Neural cell (in vitro differentiated cells): ENCODE data around the gene MYBPC2. TPM values are rescaled to one million over a fixed set of nuclear protein-coding genes. Genes with fewer than 3 reads are reported as not detected.
A peak's percentile ranks its signal among the peaks of the same experiment; 100 is the strongest.

ENCODE experiments used
- H2AFZ ChIP-seq: fragments of 200-600, 300-800 bp; sonication (generic), shearing (Covaris generic); 2 replicates; pipeline ENCODE4 v1.6.0; 2014; ENCODE audit warnings: low read depth, mild to moderate bottlenecking, antibody characterized with exemption, low read length, moderate library complexity
- H3F3A ChIP-seq: fragments of 200-600 bp; shearing (Covaris generic); 2 replicates; pipeline ENCODE4 v1.6.1; 2016; ENCODE audit warnings: mild to moderate bottlenecking, moderate library complexity, mixed read lengths, antibody characterized with exemption, low read length; ENCODE audit not compliant: insufficient read depth, poor library complexity, severe bottlenecking
- H3K27ac ChIP-seq: fragments of 200-600, 300-800 bp; sonication (generic), shearing (Covaris generic); 2 replicates; pipeline ENCODE4 v1.5.1; 2014; ENCODE audit warnings: mild to moderate bottlenecking, low read length, moderate library complexity
- H3K27me3 ChIP-seq: fragments of 300-800, 200-600 bp; sonication (generic), shearing (Covaris generic); 2 replicates; pipeline ENCODE4 v1.6.0; 2014; ENCODE audit warnings: mild to moderate bottlenecking, low read depth, low read length, moderate library complexity; ENCODE audit not compliant: insufficient read depth
- H3K36me3 ChIP-seq: fragments of 300-800, 200-600 bp; sonication (generic), shearing (Covaris generic); 2 replicates; pipeline ENCODE4 v1.5.1; 2014; ENCODE audit warnings: mild to moderate bottlenecking, antibody characterized with exemption, low read length, moderate library complexity; ENCODE audit not compliant: insufficient read depth
- H3K4me2 ChIP-seq: fragments of 300-800, 200-600 bp; sonication (generic), shearing (Covaris generic); 2 replicates; pipeline ENCODE4 v1.6.0; 2014; ENCODE audit warnings: mild to moderate bottlenecking, low read length
- H3K4me3 ChIP-seq: fragments of 300-800, 200-600 bp; sonication (generic), shearing (Covaris generic); 2 replicates; pipeline ENCODE4 v1.5.1; 2014; ENCODE audit warnings: mild to moderate bottlenecking, low read length, moderate library complexity
- H3K79me2 ChIP-seq: fragments of 200-600 bp; shearing (Covaris generic); replicated peaks from 2 replicates; pipeline ENCODE4 v1.6.0; 2014; ENCODE audit warnings: mild to moderate bottlenecking, low read length, moderate library complexity; ENCODE audit not compliant: insufficient read depth
- H3K9ac ChIP-seq: fragments of 300-800, 200-600 bp; sonication (generic), shearing (Covaris generic); 2 replicates; pipeline ENCODE4 v1.6.1; 2016; ENCODE audit warnings: mild to moderate bottlenecking, low read length, mixed read lengths
- H3K9me2 ChIP-seq: fragments of 200-600 bp; shearing (Covaris generic); 2 replicates; pipeline ENCODE4 v1.6.1; 2016; ENCODE audit warnings: mild to moderate bottlenecking, low read length, mixed read lengths; ENCODE audit not compliant: insufficient read depth
- H3K9me3 ChIP-seq: fragments of 200-600, 300-800 bp; sonication (generic), shearing (Covaris generic); 2 replicates; pipeline ENCODE4 v1.6.1; 2016; ENCODE audit warnings: mild to moderate bottlenecking, mixed run types, low read length, moderate library complexity, mixed read lengths
- H4K20me1 ChIP-seq: fragments of 200-600 bp; shearing (Covaris generic); 2 replicates; pipeline ENCODE4 v1.6.1; 2016; ENCODE audit warnings: mild to moderate bottlenecking, mixed run types; ENCODE audit not compliant: insufficient read depth
- CTCF ChIP-seq: fragments of 450-650 bp; IDR thresholded peaks from 2 replicates; pipeline ENCODE4 v1.5.1; 2014; ENCODE audit warnings: antibody characterized with exemption, mild to moderate bottlenecking, moderate library complexity; ENCODE audit not compliant: poor library complexity, severe bottlenecking
- EP300 ChIP-seq: fragments of 450-650 bp; conservative IDR thresholded peaks from 2 replicates; pipeline ENCODE4 v1.6.1; 2014; ENCODE audit warnings: antibody characterized with exemption, mild to moderate bottlenecking, moderate library complexity; ENCODE audit not compliant: poor library complexity, severe bottlenecking
- EZH2 ChIP-seq: fragments of 200-600, 300-800 bp; shearing (Covaris generic), sonication (generic); IDR thresholded peaks from 2 replicates; pipeline ENCODE4 v1.6.1; 2014; ENCODE audit warnings: antibody characterized with exemption, low read length, borderline replicate concordance, mild to moderate bottlenecking; ENCODE audit not compliant: insufficient read depth, poor library complexity, severe bottlenecking
- MXI1 ChIP-seq: fragments of 450-650 bp; conservative IDR thresholded peaks from 2 replicates; pipeline ENCODE4 v1.6.1; 2014; ENCODE audit warnings: antibody characterized with exemption, mild to moderate bottlenecking; ENCODE audit not compliant: poor library complexity, severe bottlenecking
- POLR2AphosphoS5 ChIP-seq: IDR thresholded peaks from 2 replicates; pipeline ENCODE4 v1.6.1; 2012
- RAD21 ChIP-seq: fragments of 450-650 bp; conservative IDR thresholded peaks from 2 replicates; pipeline ENCODE4 v1.6.1; 2014; ENCODE audit warnings: antibody characterized with exemption, mild to moderate bottlenecking, moderate library complexity
- SMC3 ChIP-seq: fragments of 450-650 bp; conservative IDR thresholded peaks from 2 replicates; pipeline ENCODE4 v1.6.1; 2014; ENCODE audit warnings: antibody characterized with exemption, mild to moderate bottlenecking, moderate library complexity; ENCODE audit not compliant: poor library complexity
- TAF1 ChIP-seq: IDR thresholded peaks from 2 replicates; pipeline ENCODE4 v1.6.1; 2012; ENCODE audit warnings: low read depth
- polyA plus RNA-seq: library from polyadenylated mRNA; depleted of rRNA; stranded (reverse); fragments of >200 nt; gene quantifications from 2 replicates; pipeline ENCODE4 v1.2.3, GENCODE V29; 2014
- TF ChIP-seq, protein P1 (sequence below): IDR thresholded peaks from 2 replicates; pipeline ENCODE4 v1.6.1; 2012; ENCODE audit warnings: borderline replicate concordance

Gene MYBPC2
- polyA plus RNA-seq, 1 donor from 2014 or later: not detected

GRCh38 chr19:50511069-50511822 lies 78.6 kb downstream of the MYBPC2 start, which contains the start of gene JOSD2:
TSS of gene JOSD2 (minus strand) at chr19:50511191. CDS start at chr19:50510431, 760 bp downstream.
- H3K4me2 ChIP-seq: peak within 1 kb of the TSS; percentile 81
- peak within 1 kb of the TSS; percentile 100 for H3K27ac ChIP-seq
- no peaks in the 10 kb centered on the region for H3K9me3 ChIP-seq
- H2AFZ ChIP-seq: peak within 1 kb of the TSS; percentile 36
- H3K79me2 ChIP-seq: no peaks in the 10 kb centered on the region
- TF ChIP-seq MXI1 (peak; percentile 92), EP300 (no peak), TAF1 (no peak), RAD21 (peak; percentile 49), EZH2 (no peak), POLR2AphosphoS5 (peak; percentile 77), SMC3 (no peak), CTCF (peak; percentile 27)
- TF ChIP-seq, protein P1, sequence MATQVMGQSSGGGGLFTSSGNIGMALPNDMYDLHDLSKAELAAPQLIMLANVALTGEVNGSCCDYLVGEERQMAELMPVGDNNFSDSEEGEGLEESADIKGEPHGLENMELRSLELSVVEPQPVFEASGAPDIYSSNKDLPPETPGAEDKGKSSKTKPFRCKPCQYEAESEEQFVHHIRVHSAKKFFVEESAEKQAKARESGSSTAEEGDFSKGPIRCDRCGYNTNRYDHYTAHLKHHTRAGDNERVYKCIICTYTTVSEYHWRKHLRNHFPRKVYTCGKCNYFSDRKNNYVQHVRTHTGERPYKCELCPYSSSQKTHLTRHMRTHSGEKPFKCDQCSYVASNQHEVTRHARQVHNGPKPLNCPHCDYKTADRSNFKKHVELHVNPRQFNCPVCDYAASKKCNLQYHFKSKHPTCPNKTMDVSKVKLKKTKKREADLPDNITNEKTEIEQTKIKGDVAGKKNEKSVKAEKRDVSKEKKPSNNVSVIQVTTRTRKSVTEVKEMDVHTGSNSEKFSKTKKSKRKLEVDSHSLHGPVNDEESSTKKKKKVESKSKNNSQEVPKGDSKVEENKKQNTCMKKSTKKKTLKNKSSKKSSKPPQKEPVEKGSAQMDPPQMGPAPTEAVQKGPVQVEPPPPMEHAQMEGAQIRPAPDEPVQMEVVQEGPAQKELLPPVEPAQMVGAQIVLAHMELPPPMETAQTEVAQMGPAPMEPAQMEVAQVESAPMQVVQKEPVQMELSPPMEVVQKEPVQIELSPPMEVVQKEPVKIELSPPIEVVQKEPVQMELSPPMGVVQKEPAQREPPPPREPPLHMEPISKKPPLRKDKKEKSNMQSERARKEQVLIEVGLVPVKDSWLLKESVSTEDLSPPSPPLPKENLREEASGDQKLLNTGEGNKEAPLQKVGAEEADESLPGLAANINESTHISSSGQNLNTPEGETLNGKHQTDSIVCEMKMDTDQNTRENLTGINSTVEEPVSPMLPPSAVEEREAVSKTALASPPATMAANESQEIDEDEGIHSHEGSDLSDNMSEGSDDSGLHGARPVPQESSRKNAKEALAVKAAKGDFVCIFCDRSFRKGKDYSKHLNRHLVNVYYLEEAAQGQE: peak; percentile 42
- H3K36me3 ChIP-seq: no peaks in the 10 kb centered on the region
- H3K9me2 ChIP-seq: no peaks in the 10 kb centered on the region
- no peaks in the 10 kb centered on the region for H3F3A ChIP-seq
- H4K20me1 ChIP-seq: no peaks in the 10 kb centered on the region
- H3K4me3 ChIP-seq: peak within 1 kb of the TSS; percentile 69
- peak within 1 kb of the TSS; percentile 95 for H3K9ac ChIP-seq
- H3K27me3 ChIP-seq: no peaks in the 10 kb centered on the region

DNA sequence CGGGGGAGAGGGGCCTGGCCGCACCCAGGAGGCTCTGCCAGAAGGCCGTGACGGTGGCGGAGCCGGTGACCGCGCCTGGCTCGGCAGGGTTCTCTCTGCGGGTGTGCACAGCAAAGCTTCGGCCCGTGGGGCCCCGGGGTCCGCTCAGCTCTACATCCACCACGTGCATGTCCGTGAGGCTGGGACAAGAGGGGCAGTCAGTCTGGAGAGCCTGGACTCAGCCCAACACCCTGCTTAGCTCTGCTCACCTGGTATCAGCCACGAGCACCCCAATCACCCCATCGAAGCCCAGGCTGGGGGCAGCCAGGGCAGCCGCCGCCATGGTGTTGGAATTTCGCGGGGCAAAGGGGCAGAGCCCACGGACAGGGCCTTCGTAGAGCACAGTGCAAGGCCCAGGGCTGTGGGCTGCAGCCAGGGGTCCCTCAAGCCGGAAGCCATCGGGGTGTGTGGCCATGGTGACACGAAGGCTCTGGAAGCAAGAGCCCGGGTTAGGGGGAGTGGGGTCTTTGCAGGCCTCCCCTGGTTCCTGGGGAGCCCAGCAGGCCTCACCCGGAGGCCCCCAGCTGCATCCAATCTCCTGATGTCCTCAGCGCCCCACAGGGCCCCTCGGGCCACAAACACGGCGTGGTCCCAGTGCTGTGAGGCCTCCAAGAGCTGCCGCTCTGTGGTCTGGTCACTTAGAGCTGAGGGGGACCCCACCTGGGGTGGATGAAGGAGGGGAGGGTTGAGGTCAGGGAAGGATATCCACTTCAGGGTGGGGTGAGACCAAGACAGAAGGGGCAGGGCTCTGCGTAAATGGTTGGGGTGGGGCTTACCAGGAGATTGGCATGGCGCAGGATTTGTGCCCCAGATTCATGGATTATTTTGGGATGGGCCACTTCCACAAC lies 79.7 kb downstream of the MYBPC2 start:
- H3K36me3 ChIP-seq: no peaks in the 10 kb centered on the region
- no peak overlapping the region for H2AFZ ChIP-seq
- peak overlapping the region; percentile 95 for H3K9ac ChIP-seq
- peak overlapping the region; percentile 69 for H3K4me3 ChIP-seq
- TF ChIP-seq POLR2AphosphoS5 (no peak), CTCF (no peak), EP300 (no peak), EZH2 (no peak), SMC3 (no peak), MXI1 (no peak), RAD21 (no peak), TAF1 (no peak)
- TF ChIP-seq, protein P1: no peak
- no peaks in the 10 kb centered on the region for H4K20me1 ChIP-seq
- peak overlapping the region; percentile 12 for H3K4me2 ChIP-seq
- no peaks in the 10 kb centered on the region for H3K79me2 ChIP-seq
- H3K27ac ChIP-seq: peak overlapping the region; percentile 100
- H3K27me3 ChIP-seq: no peaks in the 10 kb centered on the region
- no peaks in the 10 kb centered on the region for H3K9me2 ChIP-seq
- no peaks in the 10 kb centered on the region for H3F3A ChIP-seq
- H3K9me3 ChIP-seq: no peaks in the 10 kb centered on the region
